HEK293T (cell line): ENCODE results near the gene CDH4.

Experiments used
- CTCF ChIA-PET: fragments of 350-600 bp; formaldehyde crosslinking; extraction: SDS; loops from one replicate; lab custom pipeline; 2021; ENCODE audit warnings: antibody characterized with exemption, inconsistent platforms; lab: Yijun Ruan, JAX
- POLR2A ChIA-PET: fragments of 350-600 bp; formaldehyde crosslinking; extraction: SDS; loops from one replicate; lab custom pipeline; 2020; ENCODE audit warnings: antibody characterized with exemption, inconsistent platforms; lab: Yijun Ruan, JAX
- DNase-seq: peaks from one replicate; pipeline ENCODE4 v3.0.0; 2012; ENCODE audit warnings: mixed read lengths; ENCODE audit errors: extremely low spot score
- ARNT ChIP-seq: fragments of 450-650 bp; IDR thresholded peaks from 2 replicates; pipeline ENCODE4 v1.6.1; 2017; ENCODE audit warnings: mild to moderate bottlenecking
- BHLHE40 ChIP-seq: fragments of 450-650 bp; IDR thresholded peaks from 2 replicates; pipeline ENCODE4 v1.6.1; 2016; ENCODE audit warnings: mild to moderate bottlenecking, moderate library complexity, borderline replicate concordance
- CTBP1 ChIP-seq: fragments of 450-650 bp; IDR thresholded peaks from 2 replicates; pipeline ENCODE4 v1.6.1; 2016; ENCODE audit warnings: borderline replicate concordance
- ELF4 ChIP-seq: fragments of 450-650 bp; IDR thresholded peaks from 2 replicates; pipeline ENCODE4 v1.6.1; 2017; ENCODE audit warnings: antibody characterized with exemption
- FOXA1 ChIP-seq: fragments of 450-650 bp; IDR thresholded peaks from 2 replicates; pipeline ENCODE4 v1.6.1; 2016; ENCODE audit warnings: mild to moderate bottlenecking
- FOXK2 ChIP-seq: fragments of 450-650 bp; IDR thresholded peaks from 2 replicates; pipeline ENCODE4 v1.6.1; 2016; ENCODE audit warnings: mild to moderate bottlenecking
- FOXM1 ChIP-seq: fragments of 450-650 bp; IDR thresholded peaks from 2 replicates; pipeline ENCODE4 v1.6.1; 2017; ENCODE audit warnings: mild to moderate bottlenecking, borderline replicate concordance
- HDGF ChIP-seq: fragments of 450-650 bp; IDR thresholded peaks from 2 replicates; pipeline ENCODE4 v1.6.1; 2017; ENCODE audit warnings: antibody characterized with exemption, borderline replicate concordance
- L3MBTL2 ChIP-seq: fragments of 450-650 bp; conservative IDR thresholded peaks from 2 replicates; pipeline ENCODE4 v1.6.1; 2016; ENCODE audit warnings: mild to moderate bottlenecking
- LEF1 ChIP-seq: fragments of 450-650 bp; IDR thresholded peaks from 2 replicates; pipeline ENCODE4 v1.6.1; 2017; ENCODE audit warnings: mild to moderate bottlenecking, borderline replicate concordance
- NFRKB ChIP-seq: fragments of 450-650 bp; IDR thresholded peaks from 2 replicates; pipeline ENCODE4 v1.6.1; 2016; ENCODE audit warnings: mild to moderate bottlenecking, moderate library complexity
- SP1 ChIP-seq: fragments of 450-650 bp; IDR thresholded peaks from 2 replicates; pipeline ENCODE4 v1.6.1; 2017
- SUZ12 ChIP-seq: fragments of 450-650 bp; IDR thresholded peaks from 2 replicates; pipeline ENCODE4 v1.6.1; 2016; ENCODE audit warnings: mild to moderate bottlenecking
- TARDBP ChIP-seq: fragments of 450-650 bp; IDR thresholded peaks from 2 replicates; pipeline ENCODE4 v1.6.1; 2016
- ZNF384 ChIP-seq: fragments of 450-650 bp; IDR thresholded peaks from 2 replicates; pipeline ENCODE4 v1.6.1; 2016
- TF ChIP-seq, protein P1 (sequence below): fragments of 450-650 bp; IDR thresholded peaks from 2 replicates; pipeline ENCODE4 v1.6.1; 2016

Gene CDH4

DNA sequence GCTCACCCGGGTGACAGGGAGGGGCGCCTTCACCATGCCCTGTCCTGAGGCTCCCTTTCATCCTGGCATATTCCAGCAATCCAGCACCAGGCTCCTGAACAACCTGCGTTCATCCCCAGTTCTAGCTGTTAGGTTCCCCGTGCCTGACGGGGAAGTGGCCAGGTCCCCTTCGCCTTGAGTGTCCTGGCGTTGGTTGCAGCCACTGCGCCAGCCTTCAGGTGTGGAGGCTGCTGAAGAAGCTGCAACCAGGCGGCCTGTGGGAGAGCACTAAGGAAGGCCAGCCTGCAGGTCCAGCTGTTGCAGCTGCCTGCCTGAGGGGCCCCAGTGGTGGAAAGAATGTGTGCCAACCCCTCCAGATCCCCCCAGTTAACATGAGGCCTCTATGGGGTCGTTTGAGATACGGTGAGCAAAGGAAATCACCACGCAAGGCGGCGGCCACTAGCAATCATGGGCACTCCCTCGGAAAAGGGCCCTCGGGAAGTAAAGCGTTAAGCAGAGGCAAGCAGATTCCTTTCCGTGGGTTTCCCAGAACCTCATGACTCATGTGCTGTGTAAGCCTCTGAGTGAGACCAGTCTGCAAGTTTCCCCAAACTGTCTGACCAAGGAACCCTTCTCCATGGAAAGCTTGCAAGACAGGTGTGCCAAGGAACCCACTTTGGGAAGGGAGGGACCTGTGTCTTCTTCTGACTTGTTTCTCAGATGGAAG, 492.8 kb downstream of the CDH4 start:
- TF ChIP-seq FOXM1 (no peak), ELF4 (no peak), BHLHE40 (no peak), FOXA1 (no peak), ARNT (no peak), SP1 (no peak), NFRKB (no peak), TARDBP (no peak), FOXK2 (no peak), ZNF384 (no peak), SUZ12 (no peak), HDGF (no peak), CTBP1 (no peak), LEF1 (no peak), L3MBTL2 (no peak)
- TF ChIP-seq, protein P1, sequence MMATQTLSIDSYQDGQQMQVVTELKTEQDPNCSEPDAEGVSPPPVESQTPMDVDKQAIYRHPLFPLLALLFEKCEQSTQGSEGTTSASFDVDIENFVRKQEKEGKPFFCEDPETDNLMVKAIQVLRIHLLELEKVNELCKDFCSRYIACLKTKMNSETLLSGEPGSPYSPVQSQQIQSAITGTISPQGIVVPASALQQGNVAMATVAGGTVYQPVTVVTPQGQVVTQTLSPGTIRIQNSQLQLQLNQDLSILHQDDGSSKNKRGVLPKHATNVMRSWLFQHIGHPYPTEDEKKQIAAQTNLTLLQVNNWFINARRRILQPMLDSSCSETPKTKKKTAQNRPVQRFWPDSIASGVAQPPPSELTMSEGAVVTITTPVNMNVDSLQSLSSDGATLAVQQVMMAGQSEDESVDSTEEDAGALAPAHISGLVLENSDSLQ, result no peak
- DNase-seq, result no peak
- CTCF ChIA-PET, result no interaction called here
- POLR2A ChIA-PET, result no interaction called here

DNA sequence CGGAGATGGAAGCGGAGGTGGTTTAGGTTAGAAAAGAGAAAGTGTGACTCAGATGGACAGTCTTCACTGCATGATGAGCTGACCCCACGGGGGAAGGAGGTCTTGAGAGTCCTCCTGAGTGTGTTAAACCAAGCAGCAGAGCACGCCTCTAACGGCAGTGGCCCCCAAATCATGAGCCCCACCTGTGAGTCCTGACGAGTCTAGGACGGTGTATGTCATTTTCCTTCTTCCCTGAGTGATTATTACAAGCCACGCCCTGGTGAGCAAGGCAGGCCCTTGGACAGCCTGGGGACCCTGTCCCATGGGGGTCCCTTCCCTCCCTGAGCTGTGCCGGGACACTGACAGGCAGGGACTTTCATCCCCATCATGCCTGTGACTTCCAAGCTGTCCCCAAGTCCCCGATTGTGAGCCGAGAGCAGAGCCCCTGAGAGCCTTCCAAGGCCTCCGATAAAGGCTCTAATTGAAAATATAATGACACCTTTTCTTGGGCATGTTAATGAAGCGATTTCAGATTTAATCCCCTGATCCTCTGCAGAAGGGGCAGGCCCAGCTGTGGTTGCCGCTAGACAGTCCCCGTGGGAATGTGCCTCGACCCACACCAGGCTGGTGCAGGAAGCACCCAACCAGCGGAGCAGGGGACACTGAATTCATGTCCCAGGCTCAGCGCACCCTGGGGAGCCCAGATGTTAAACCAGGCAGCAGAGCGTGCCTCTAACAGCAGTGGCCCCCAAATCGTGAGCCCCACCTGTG, 493.5 kb downstream of the CDH4 start:
- POLR2A ChIA-PET, result no interaction called here
- CTCF ChIA-PET, result no interaction called here

DNA sequence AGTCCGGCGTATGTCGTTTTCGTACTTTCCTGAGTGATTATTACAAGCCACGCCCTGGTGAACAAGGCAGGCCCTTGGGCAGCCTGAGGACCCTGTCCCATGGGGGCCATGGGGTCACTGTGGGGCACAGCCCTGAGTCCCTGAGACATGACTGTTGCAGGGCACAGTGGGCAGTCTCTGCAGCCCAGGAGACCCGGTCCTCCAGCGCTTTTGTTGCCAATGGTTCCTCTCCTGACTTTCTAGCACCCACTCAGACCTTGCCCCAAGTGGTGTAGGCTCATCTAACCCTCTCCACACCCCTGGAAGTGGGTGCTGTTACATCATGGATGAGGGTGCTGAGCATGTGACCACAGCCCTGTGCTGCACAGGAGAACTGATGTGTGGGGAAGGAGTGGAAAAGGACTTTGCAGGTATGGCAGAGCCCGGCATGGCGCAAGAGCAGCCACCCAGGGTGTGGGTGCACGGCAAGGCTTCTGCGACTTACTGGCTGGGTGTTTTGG, 494.1 kb downstream of the CDH4 start:
- TF ChIP-seq HDGF, result no peak
- no peak for TF ChIP-seq ELF4
- no peak for TF ChIP-seq FOXM1
- TF ChIP-seq TARDBP, result no peak
- no peak for TF ChIP-seq ARNT
- TF ChIP-seq FOXA1, result no peak
- no peak for TF ChIP-seq CTBP1
- POLR2A ChIA-PET, result no interaction called here
- CTCF ChIA-PET, result no interaction called here
- DNase-seq, result no peak

More for the DNA sequence above, 493.5 kb downstream of the CDH4 start:
- TF ChIP-seq SUZ12 (no peak), ZNF384 (no peak), BHLHE40 (no peak), HDGF (no peak), FOXK2 (no peak), FOXM1 (no peak), SP1 (no peak), FOXA1 (no peak), TARDBP (no peak), NFRKB (no peak), ELF4 (no peak), LEF1 (no peak), L3MBTL2 (no peak), CTBP1 (no peak), ARNT (no peak)
- DNase-seq, result no peak

DNA sequence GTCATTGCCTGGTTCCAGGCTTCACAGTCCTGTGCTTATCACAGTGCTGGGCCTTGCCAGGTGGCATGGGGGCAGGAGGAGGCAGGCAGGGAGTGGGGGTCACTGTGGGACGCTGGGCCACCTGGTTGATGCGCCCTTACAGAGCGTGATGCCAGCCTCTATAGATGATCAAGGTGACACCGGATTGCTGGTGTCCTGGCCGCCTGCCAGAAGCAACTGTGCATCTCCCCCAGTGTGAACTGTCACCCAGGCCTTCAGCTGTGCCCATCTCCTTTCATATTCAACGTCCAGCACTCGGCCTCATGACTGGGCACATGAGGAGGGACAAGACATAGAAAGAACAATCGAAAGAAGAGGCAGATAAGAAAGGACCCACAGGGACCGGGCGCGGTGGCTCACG, 494.7 kb downstream of the CDH4 start:
- ChIA-PET POLR2A (no interaction called here), CTCF (no interaction called here)
- no peak for DNase-seq
- TF ChIP-seq, protein P1, result no peak
- TF ChIP-seq L3MBTL2, result no peak
- no peak for TF ChIP-seq FOXK2
- TF ChIP-seq NFRKB, result no peak
- TF ChIP-seq ZNF384, result no peak
- TF ChIP-seq HDGF, result no peak
- no peak for TF ChIP-seq SP1
- no peak for TF ChIP-seq TARDBP
- no peak for TF ChIP-seq LEF1
- no peak for TF ChIP-seq ARNT
- no peak for TF ChIP-seq BHLHE40
- no peak for TF ChIP-seq CTBP1
- no peak for TF ChIP-seq ELF4
- no peak for TF ChIP-seq FOXM1
- TF ChIP-seq SUZ12, result no peak
- no peak for TF ChIP-seq FOXA1

DNA sequence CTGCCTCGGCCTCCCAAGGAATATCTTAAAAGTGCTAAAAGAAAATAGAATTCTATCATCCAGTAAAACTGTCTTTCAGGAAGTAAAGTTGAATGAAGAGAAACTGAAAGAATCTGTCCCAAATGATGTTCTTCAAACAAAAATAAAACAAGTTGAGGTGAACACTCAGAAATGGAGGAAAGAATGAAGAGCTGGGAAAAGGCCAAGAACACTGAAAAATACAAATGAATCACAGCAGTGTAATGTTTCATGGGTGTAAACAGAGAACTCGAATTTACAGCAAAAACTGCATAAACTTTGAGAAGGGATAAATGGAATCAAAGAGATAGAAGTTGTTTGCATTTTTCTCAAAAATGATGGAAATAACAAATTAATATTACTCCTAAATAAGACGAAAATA, 496.3 kb downstream of the CDH4 start:
- ChIA-PET POLR2A (no interaction called here), CTCF (no interaction called here)
- TF ChIP-seq ELF4, result no peak
- no peak for TF ChIP-seq SP1
- TF ChIP-seq CTBP1, result no peak
- TF ChIP-seq ZNF384, result no peak
- TF ChIP-seq TARDBP, result no peak
- TF ChIP-seq BHLHE40, result no peak
- TF ChIP-seq, protein P1, result no peak
- TF ChIP-seq ARNT, result no peak
- no peak for TF ChIP-seq SUZ12
- no peak for TF ChIP-seq HDGF
- no peak for TF ChIP-seq FOXM1
- no peak for TF ChIP-seq LEF1
- TF ChIP-seq L3MBTL2, result no peak
- no peak for TF ChIP-seq FOXA1
- no peak for TF ChIP-seq FOXK2
- no peak for TF ChIP-seq NFRKB
- no peak for DNase-seq
